Large intestine (tissue), 3 donors: Measurements from ENCODE around the gene CNTNAP2. TPM values are rescaled to one million over a fixed set of nuclear protein-coding genes. Genes with fewer than 3 reads are reported as not detected.
"Not testable (repeated sequence)": the region's sequence is repeated elsewhere in the genome, so short reads cannot be mapped to it uniquely, and the experiment has no call there.

Experiments
- DNase-seq, 2 donors: peaks; one replicate each; pipeline versions ENCODE4 v3.0.0 to v3.0.0-alpha.2; 2013
- H3K27ac ChIP-seq: one replicate; pipeline ENCODE4 v1.5.1; 2013; ENCODE audit warnings: low read length
- H3K27me3 ChIP-seq: 2 replicates; pipeline ENCODE4 v1.6.1; 2013; ENCODE audit warnings: low read length; ENCODE audit not compliant: control insufficient read depth, insufficient read depth
- H3K36me3 ChIP-seq: 2 replicates; pipeline ENCODE4 v1.6.1; 2013; ENCODE audit warnings: low read length; ENCODE audit not compliant: control insufficient read depth, insufficient read depth
- H3K4me1 ChIP-seq: one replicate; pipeline ENCODE4 v1.6.1; 2013; ENCODE audit warnings: low read length; ENCODE audit not compliant: control insufficient read depth, insufficient read depth
- H3K4me3 ChIP-seq: one replicate; pipeline ENCODE4 v1.5.1; 2013; ENCODE audit warnings: low read length
- H3K9me3 ChIP-seq: one replicate; pipeline ENCODE4 v1.6.1; 2013; ENCODE audit warnings: mild to moderate bottlenecking, low read depth, low read length, moderate library complexity; ENCODE audit not compliant: control insufficient read depth
- WGBS: methylation state at CpG from one replicate; pipeline ENCODE4 v1.1.5; 2013; ENCODE audit warnings: low lambda C conversion rate; ENCODE audit not compliant: insufficient coverage; 5-methylcytosine and 5-hydroxymethylcytosine counted together
- polyA plus RNA-seq: library from polyadenylated mRNA; unstranded; fragments of 120-200 nt; gene quantifications from one replicate; pipeline ENCODE4 v1.2.1, GENCODE V29; 2013

The CNTNAP2 gene
- polyA plus RNA-seq, 1 donor, result 12.9 TPM

DNA sequence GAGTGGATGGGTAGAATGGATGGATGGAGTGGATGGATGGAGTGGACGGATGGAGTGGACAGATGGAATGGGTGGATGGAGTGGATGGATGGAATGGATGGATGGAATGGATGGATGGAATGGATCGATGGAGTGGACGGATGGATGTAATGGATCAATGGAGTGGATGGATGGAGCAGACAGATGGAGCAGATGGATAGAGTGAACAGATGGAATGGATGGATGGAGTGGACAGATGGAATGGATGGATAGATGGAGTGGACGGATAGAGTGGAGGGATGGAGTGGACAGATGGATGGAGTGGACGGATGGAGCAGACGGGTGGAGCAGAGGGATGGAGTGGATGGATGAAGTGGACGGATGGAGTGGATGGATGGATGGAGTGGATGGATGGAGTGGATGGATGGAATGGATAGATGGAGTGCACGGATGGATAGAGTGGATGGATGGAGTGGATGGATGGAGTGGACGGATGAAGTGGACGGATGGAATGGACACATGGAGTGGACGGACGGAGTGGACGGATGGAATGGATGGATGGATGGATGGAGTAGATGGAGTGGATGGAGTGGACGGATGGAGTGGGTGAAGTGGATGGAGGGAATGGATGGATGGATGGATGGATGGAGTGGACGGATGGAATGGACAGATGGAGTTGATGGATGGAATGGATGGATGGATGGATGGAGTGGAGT lies 2213.7 kb downstream of the CNTNAP2 start:
- H3K27me3 ChIP-seq, result no peaks in the 10 kb centered on the region
- H3K9me3 ChIP-seq, result peaks cover 21% of the 10 kb centered on the region
- DNase-seq, result no peak
- H3K4me1 ChIP-seq, result peaks cover 8% of the 10 kb centered on the region
- 97% methylated on average over 7 of the region's 15 CpGs for WGBS
- H3K4me3 ChIP-seq, result no peak overlapping the region
- H3K36me3 ChIP-seq, result no peaks in the 10 kb centered on the region
- no peak overlapping the region for H3K27ac ChIP-seq

GRCh38 chr7:148330822-148331221 lies 2214.2 kb downstream of the CNTNAP2 start:
- Histone ChIP-seq H3K27ac (no peak overlapping the region), H3K4me3 (no peak overlapping the region), H3K9me3 (peaks cover 21% of the 10 kb centered on the region), H3K36me3 (no peaks in the 10 kb centered on the region), H3K4me1 (peaks cover 11% of the 10 kb centered on the region), H3K27me3 (no peaks in the 10 kb centered on the region)
- WGBS, result 97% methylated on average over 8 of the region's 9 CpGs
- DNase-seq, result no peak

DNA sequence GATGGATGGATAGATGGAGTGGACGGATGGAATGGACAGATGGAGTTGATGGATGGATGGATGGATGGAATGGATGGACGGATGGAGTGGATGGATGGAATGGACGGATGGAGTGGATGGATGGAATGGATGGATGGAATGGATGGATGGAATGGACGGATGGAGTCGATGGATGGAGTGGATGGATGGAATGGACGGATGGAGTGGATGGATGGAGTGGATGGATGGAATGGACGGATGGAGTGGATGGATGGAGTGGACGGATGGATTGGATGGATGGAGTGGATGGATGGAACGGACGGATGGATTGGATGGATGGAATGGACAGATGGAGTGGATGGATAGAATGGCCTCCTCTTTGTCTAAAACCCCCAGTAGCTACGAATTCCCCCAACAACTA lies 2214.9 kb downstream of the CNTNAP2 start:
- WGBS, result 77% methylated on average over 7 of the region's 11 CpGs
- H3K36me3 ChIP-seq, H3K4me3 ChIP-seq, H3K27me3 ChIP-seq, H3K27ac ChIP-seq, DNase-seq: not testable (repeated sequence)
- Histone ChIP-seq H3K9me3 (peaks cover 21% of the 10 kb centered on the region), H3K4me1 (peaks cover 11% of the 10 kb centered on the region)

- no peak for DNase-seq
- peaks cover 16% of the 10 kb centered on the region for H3K4me1 ChIP-seq
- no peaks in the 10 kb centered on the region for H3K36me3 ChIP-seq
- H3K4me3 ChIP-seq, result no peak overlapping the region
- H3K9me3 ChIP-seq, result peaks cover 21% of the 10 kb centered on the region
- no peak overlapping the region for H3K27ac ChIP-seq
- no peaks in the 10 kb centered on the region for H3K27me3 ChIP-seq
- WGBS, result 40% methylated on average over 1 of the region's 8 CpGs
Measured at GRCh38 chr7:148332191-148333186, 2215.9 kb downstream of the CNTNAP2 start.

DNA sequence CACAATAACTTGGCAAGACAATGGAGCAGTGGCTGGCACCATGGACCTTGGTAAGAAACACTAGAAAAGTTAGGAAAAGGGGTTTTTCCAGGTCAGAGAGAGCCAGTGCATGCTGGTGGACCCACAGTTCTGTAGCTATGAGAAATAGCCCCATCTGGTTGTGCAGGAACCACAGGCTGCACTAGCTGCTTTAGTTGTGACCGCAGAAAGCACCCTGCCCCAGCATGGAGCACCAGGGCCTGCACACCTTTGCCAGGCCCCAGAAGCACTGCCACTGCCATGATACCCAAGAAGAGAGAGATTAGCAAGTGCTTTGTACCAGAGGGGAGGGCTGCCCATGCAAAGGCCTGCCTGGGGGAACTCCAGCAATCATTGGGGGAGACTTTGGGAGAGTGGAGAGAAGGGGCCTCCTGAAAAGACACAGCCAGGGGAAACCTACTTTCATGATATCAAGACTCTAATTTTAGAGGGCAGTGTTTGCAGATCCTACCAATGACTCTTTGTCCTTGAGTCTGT lies 2217.9 kb downstream of the CNTNAP2 start:
- DNase-seq, result no peak
- WGBS, result no CpG with 5 or more reads among the region's 1 CpG
- Histone ChIP-seq H3K27me3 (peaks cover 11% of the 10 kb centered on the region), H3K4me1 (peaks cover 30% of the 10 kb centered on the region), H3K9me3 (peaks cover 21% of the 10 kb centered on the region), H3K27ac (no peak overlapping the region), H3K4me3 (no peak overlapping the region), H3K36me3 (no peaks in the 10 kb centered on the region)

DNA sequence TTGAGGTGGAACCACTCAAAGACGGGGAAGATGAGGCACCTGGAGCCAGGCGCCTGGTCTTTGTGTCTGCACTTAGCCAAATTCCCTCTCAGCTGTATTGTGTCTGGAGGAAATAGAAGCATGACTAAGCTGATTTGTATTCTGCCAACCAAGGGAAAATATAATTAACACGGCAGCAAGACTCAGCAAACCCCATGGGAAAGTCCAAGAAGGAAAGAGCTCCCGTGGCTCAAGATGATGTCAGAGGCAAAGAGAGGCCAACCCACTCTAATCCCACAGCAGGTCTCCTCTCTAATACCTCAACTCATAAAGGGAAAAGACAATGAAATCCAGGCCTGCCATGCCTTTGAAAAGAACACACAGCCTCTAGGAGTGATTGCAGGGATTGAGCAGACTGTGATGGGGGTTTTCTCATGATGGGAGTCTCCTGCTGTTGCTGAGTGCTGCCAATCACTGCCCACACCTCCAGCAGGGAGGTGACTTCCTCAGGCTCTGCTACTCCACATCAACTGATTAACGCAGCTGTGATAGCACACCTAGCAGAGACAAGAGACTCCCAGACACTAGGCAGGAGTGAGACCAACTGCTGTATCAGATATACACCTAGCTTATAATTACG lies 2218.5 kb downstream of the CNTNAP2 start:
- Histone ChIP-seq H3K4me1 (peaks cover 30% of the 10 kb centered on the region), H3K27me3 (peaks cover 12% of the 10 kb centered on the region), H3K9me3 (peaks cover 16% of the 10 kb centered on the region), H3K36me3 (no peaks in the 10 kb centered on the region), H3K27ac (peak overlapping the region; percentile 59), H3K4me3 (no peak overlapping the region)
- peak; percentile 75 to 84 for DNase-seq
- 0% methylated on average over 1 of the region's 6 CpGs for WGBS

GRCh38 chr7:148335790-148336189 lies 2219.2 kb downstream of the CNTNAP2 start:
- DNase-seq, result no peak
- H3K9me3 ChIP-seq, result peaks cover 9% of the 10 kb centered on the region
- peaks cover 30% of the 10 kb centered on the region for H3K4me1 ChIP-seq
- WGBS, result 91% methylated on average over 1 of the region's 1 CpG
- H3K4me3 ChIP-seq, result no peak overlapping the region
- no peak overlapping the region for H3K27ac ChIP-seq
- H3K27me3 ChIP-seq, result peaks cover 12% of the 10 kb centered on the region
- no peaks in the 10 kb centered on the region for H3K36me3 ChIP-seq

DNA sequence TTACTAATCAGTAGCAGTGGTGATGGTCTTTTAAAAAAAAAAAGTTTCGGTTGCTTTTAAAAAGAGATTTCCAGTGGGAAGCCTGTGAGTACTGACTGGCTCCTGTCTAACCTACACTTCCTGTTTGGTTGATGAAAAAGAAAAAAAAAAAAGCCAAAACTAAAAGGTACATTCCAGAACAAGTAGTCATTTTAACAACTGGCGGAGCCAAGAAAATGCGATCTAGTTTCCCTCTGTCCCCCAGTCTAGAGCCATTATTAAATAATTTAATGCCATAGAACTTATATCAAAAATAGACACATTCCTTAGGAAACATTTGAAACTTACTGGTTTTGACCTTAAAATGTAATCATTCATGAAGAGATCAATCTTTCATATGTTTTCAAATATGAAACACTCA lies 2219.8 kb downstream of the CNTNAP2 start:
- WGBS, result 81% methylated on average over 3 of the region's 3 CpGs
- Histone ChIP-seq H3K27me3 (peaks cover 14% of the 10 kb centered on the region), H3K4me3 (no peak overlapping the region), H3K27ac (peak overlapping the region; percentile 86), H3K36me3 (no peaks in the 10 kb centered on the region), H3K4me1 (peaks cover 33% of the 10 kb centered on the region), H3K9me3 (peaks cover 3% of the 10 kb centered on the region)
- no peak for DNase-seq

- peak; percentile 75 to 90 for DNase-seq
- H3K9me3 ChIP-seq, result no peaks in the 10 kb centered on the region
- H3K36me3 ChIP-seq, result no peaks in the 10 kb centered on the region
- peaks cover 33% of the 10 kb centered on the region for H3K4me1 ChIP-seq
- H3K4me3 ChIP-seq, result peak overlapping the region; percentile 7
- 17% methylated on average over 1 of the region's 11 CpGs for WGBS
- peak overlapping the region; percentile 86 for H3K27ac ChIP-seq
- H3K27me3 ChIP-seq, result peaks cover 14% of the 10 kb centered on the region
Measured at GRCh38 chr7:148337246-148337965, 2220.8 kb downstream of the CNTNAP2 start.
